NCI-H748 treated with DMSO at 0.1 percent for 48 hours (cell line): ENCODE data around the gene CDK5.
"Not testable (repeated sequence)": the region's sequence is repeated elsewhere in the genome, so short reads cannot be mapped to it uniquely, and the experiment has no call there.

Source experiments
- DNase-seq: peaks from one replicate; lab custom pipeline; 2025; lab: John Stamatoyannopoulos, UW

CDK5 gene

GRCh38 chr7:151056666-151057505 is 811 bp downstream of the CDK5 start:
- no peak for DNase-seq

GRCh38 chr7:151056283-151056665 is 1.4 kb downstream of the CDK5 start:
- DNase-seq, result no peak

- no peak for DNase-seq
Observed at GRCh38 chr7:151053751-151054150, 3.9 kb downstream of the CDK5 start.

GRCh38 chr7:151053096-151053495 is 4.6 kb downstream of the CDK5 start:
- no peak for DNase-seq

- DNase-seq, result no peak
Observed at GRCh38 chr7:151051108-151051507, 6.6 kb downstream of the CDK5 start.

- no peak for DNase-seq
Observed at GRCh38 chr7:151048911-151049463, 8.7 kb downstream of the CDK5 start.

GRCh38 chr7:151047976-151048815 is 9.5 kb downstream of the CDK5 start, which contains the start of gene ASIC3:
TSS of gene ASIC3 (plus strand) at chr7:151048531. CDS start at chr7:151048886, 355 bp downstream.
- DNase-seq, result no peak

GRCh38 chr7:151046603-151047573 is 10.8 kb downstream of the CDK5 start:
- no peak for DNase-seq

GRCh38 chr7:151045967-151046366 is 11.7 kb downstream of the CDK5 start:
- no peak for DNase-seq

GRCh38 chr7:151045262-151045661 is 12.4 kb downstream of the CDK5 start:
- DNase-seq, result no peak

- no peak for DNase-seq
Observed at GRCh38 chr7:151043959-151044358, 13.7 kb downstream of the CDK5 start.

GRCh38 chr7:151043449-151043848 is 14.2 kb downstream of the CDK5 start:
- DNase-seq, result not testable (repeated sequence)

- DNase-seq, result no peak
Observed at GRCh38 chr7:151040616-151041375, 16.9 kb downstream of the CDK5 start.

- DNase-seq, result no peak
Observed at GRCh38 chr7:151039850-151040548, 17.7 kb downstream of the CDK5 start.

- DNase-seq, result no peak
Observed at GRCh38 chr7:151038951-151039849, 18.5 kb downstream of the CDK5 start.

GRCh38 chr7:151035902-151036301 is 21.8 kb downstream of the CDK5 start:
- no peak for DNase-seq

GRCh38 chr7:151035026-151035717 is 22.5 kb downstream of the CDK5 start:
- DNase-seq, result no peak

- no peak for DNase-seq
Observed at GRCh38 chr7:151034312-151035025, 23.2 kb downstream of the CDK5 start.
